GM18517 (cell line): Measurements from ENCODE around the gene TNFRSF1B.

Source experiments
- ATAC-seq: cut with Tn5 transposase; IDR thresholded peaks from one replicate; pipeline ENCODE4 v1.9.1; 2021; ENCODE audit warnings: mild to moderate bottlenecking, moderate library complexity; ENCODE audit not compliant: unreplicated experiment

The TNFRSF1B gene

DNA sequence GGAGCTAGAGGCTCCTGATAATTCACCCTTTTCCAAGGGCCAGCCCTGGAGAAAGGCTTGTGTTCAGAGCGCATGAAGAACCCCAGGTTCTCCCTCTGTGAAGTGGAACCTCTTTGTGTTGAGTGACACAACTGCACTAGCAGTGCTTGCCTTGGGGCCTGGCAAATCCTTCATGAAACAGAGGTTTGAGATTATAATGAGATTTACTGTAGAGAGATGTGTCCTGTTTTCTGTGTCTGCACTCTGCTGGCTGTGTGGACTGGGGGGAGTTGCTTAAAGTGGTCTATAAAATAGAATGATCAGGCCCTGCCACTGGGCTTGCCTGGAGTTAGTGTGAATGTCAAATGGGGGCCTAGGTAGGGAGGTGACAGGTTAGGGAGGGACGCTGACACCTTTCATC, 11.5 kb upstream of the TNFRSF1B start:
- ATAC-seq = no peak

DNA sequence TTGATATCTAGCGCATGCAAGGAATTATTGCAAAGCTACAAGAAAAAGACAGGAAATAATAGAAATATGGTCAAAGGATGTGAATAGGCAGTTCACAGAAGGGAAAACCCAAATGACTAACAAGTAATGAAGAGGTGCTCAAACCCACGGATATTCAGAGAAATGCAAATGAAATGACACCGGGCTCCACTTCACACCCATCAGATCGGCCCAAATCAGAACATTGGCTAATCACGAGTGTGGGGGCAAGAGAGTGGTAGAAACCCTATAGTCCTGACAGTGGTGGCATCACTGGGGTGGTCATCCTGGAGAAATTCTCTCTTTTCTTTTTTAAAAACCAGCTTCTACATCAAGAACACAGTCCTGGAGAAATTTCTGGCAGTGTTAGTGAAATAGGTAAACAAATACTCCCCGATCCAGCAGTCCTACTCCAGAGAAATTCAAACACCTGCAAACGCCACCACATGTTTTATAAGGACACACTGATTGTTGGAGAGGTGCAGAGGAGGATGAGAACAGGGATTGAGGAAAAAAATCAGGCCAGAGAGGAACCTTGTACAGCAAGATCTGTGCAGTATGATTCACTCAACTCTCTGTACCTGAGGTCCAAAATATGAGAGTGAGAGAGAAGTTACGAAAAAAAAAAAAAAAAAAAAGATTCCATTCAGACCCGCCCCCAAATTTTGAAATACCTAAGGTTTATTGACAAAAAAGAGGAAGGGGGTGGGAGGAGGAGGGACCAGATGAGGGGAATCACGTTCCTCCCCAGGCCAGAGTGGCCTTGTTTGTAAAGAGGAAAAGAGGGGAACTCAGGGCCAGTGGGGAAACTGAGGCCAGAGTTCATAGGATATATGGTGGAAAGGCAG, 9.2 kb upstream of the TNFRSF1B start:
- ATAC-seq = no peak

- no peak for ATAC-seq
Measured at GRCh38 chr1:12158357-12159092, 8.3 kb upstream of the TNFRSF1B start.

GRCh38 chr1:12159816-12160215, 7.0 kb upstream of the TNFRSF1B start:
- ATAC-seq = no peak

DNA sequence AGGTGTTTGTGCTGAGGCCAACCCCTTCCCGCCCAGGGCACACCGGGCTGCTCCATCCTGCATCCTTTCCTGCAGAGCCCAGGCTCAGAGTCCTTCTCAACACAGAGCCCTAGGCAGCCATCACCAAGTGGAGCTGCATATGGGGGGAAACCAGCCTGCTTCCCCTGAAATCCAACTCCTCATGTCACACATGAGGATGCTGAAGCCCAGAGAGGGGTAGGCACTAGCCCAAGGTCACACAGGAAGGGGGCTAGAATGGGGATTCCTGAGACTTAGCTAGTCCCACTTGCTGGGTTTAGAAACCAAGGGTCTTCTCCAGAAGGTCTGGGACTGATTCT, 5.5 kb upstream of the TNFRSF1B start:
- ATAC-seq = no peak

DNA sequence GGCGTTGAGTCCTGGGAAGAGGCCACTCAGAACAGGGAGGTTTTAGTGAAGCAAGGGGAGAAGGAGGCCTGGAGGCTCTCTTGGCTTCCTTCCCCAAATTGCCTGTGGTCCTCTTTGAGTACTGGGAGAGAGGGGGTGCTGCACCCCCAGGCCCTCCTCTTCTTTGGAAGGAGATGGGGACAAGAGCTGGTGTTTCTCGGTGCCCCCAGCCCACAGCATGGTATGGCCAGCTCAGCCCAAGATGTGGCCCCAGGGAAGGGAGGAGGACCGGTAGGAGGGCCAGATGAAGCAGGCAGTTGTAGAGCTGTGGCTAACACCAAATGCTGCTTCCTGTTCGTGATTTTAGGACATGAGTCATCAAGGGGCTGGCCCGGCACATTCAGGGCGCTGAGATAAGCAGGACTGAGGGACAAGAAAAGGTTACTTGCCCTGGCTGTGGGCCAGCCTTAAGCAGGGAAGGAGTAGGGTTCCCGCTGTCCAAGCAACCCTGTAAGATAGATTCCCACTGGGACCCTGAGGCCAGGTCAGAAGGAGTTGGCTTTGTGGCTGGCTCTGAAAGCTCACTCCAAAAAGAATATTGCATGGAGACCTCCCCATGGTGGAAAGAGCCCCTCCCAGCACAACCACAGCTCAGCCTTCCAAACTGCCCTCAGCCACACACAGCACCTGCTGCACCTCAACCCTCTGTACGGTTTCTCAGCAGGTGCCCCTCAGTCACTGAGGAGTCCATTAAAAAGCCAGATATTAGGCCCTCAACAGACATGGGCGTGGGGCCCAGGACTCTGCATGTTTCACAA, 4.9 kb upstream of the TNFRSF1B start:
- peak; percentile 65 for ATAC-seq

DNA sequence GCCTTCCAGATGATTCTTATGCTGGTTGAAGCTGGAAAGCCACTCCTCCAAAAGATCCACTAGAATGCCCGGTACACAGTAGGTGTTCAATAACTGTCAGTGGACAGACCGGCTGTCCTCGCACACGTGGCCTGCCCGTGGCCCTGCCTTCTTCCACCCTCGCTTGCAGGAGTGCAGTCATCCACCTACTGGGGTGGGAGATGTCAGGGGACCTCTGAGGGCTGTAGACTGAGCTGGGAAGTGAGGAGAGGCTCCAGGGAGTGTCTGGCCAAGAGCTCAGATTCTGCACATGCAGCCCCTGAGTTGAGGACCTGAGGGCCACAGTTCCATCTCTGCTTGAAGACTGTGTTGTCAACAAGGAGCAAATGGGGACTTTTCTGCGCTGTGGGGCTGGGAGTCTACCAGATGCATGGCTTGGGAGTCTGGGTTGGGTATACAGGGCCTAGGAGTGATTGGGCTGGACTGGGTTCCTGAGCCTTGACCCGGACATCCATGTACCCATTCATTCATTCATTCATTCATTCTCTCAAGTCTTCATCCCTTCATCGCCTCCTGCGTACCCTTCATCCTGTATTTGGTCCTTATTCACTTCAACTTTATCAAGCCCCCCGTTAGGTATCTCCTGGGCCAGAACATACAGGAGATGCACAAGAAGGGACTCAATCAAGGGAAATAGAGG, 4.2 kb upstream of the TNFRSF1B start:
- no peak for ATAC-seq

DNA sequence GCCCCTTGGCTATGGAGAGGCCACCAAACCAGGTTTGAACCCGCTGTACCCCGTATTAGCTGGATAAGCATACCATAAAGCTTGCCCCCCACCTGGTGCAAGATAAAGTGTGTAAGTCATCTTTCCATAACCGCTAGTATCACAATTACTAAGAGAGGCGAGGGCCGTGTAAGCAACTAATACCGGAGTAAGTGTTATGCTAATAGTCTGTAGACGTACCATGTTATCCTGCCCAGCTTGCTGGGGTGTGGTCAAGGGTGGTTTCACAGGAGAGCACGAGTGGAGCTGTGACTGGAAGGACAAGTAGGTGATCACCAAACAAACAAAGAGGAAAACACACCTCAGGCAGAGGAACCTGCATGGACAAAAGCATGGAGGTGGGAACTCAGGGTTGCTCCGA, 3.6 kb upstream of the TNFRSF1B start:
- ATAC-seq = peak; percentile 38

DNA sequence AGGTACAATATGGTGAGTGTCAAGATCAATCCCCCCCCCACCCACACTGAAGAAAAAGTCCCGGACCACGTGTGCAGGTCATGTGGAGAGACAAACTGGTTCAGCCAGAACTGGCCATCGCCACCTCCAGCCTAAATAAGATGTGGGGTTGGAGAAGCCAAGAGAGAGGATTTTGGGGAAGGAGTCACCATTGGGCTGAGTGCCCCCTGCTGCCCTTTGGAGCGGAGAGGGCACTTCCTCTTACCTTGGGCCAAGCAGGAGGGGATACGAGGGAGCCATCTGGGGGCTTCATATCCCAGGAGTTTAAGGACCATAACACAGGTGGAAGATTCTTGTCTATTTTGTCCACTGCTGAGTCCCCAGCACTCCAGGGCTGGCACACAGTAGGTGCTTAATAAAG, 2.6 kb upstream of the TNFRSF1B start:
- no peak for ATAC-seq

DNA sequence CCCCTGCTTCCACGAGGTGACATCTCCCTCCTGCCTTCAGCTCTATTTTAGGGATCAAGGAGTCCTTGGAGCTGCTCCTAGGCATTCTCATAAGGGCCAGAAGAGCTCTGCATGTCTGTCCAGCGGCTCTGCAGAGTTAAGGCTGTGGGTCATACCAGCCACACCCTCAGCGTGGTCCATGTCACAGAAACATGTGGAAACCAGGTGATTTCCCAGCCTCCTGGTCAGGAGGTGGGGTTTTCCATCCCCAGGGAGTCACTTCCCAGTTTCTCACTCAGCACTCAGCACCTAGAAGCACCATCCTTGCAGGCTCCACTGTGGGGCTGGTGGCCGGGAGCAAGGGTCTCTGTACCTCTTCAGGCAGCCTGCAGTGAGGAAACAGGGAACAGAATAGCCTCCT, 1.4 kb upstream of the TNFRSF1B start:
- ATAC-seq = no peak

DNA sequence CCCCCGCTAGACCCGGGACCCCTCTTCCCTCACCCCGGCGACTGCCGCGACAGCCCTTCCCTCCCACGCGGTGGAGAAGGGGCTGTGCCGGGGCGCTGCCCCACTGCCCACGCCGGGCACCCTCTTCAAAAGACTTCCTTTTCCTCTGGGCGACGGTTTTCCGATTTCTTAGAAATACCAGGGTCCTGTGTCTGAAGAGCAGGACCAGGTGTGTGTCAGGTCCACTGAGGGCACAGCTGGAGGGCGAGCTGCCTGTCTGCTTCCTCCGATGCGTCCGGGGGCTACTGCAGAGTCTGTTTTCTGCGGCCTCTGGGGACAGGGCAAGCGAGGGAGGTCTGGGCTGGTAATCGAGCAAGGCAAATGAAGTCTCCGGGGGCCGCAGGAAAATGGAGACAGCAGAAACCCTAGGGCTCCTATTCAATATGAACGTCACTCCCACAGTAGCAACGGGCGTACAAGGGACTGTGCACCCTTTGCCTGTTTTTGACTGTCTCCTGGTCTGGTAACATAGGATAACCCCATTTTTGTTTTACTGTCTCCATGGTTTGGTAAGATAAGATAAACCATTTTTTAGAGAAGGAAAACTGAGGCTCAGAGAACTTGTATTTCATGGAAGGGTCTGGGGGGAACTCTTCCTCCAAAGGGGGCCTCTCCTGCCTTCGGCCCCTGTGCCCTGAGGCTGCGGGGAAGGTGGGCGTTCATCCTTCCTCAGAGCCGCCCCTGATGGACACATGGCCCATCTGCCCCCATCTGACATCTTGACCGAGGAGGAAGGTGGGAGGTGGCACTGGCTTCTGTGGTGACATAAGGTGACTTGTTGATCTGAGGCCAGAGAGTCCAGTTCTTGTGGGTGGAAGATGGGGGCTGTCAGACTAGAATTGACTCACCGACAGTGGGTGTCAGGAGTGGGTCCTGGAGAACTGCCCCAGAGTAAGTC, 970 bp downstream of the TNFRSF1B start:
- peak; percentile 8 for ATAC-seq

- no peak for ATAC-seq
Measured at GRCh38 chr1:12168451-12169160, 1.8 kb downstream of the TNFRSF1B start.

DNA sequence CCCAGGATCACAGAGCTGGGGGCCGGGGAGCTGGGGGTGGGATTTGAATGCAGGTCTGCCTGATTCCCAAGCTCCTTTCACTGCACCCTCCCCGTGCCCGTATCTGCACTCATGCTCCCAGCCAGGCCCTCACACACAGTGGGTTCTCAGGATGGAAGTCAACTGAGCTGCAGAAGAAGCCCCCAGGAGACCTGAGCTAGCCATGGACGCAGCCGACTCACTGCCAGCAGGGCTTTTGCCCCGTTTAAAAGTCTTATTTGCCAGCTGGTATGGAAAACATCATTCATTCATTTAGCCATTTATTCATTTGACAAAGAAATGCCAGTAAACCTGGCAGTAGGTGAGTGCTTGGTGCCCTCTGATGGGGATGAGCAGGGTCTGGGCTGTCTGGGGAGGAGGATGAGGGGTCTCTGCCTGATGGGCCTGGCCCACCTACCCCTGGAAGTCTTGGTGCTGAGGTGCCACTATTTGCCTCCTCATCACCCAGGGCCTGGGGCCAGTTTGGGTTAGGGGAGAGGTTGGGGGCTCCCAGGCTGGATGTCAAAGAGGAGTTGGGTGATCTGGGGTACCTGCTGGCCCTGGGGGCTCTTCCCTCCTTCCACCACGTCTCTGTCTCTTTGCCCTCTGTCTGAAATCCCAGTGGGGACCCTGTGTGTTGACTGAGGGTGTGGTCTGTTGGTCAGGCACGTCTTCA, 2.8 kb downstream of the TNFRSF1B start:
- ATAC-seq = no peak

- ATAC-seq = no peak
Measured at GRCh38 chr1:12170263-12170671, 3.5 kb downstream of the TNFRSF1B start.

GRCh38 chr1:12171206-12172041, 4.6 kb downstream of the TNFRSF1B start:
- ATAC-seq = no peak

DNA sequence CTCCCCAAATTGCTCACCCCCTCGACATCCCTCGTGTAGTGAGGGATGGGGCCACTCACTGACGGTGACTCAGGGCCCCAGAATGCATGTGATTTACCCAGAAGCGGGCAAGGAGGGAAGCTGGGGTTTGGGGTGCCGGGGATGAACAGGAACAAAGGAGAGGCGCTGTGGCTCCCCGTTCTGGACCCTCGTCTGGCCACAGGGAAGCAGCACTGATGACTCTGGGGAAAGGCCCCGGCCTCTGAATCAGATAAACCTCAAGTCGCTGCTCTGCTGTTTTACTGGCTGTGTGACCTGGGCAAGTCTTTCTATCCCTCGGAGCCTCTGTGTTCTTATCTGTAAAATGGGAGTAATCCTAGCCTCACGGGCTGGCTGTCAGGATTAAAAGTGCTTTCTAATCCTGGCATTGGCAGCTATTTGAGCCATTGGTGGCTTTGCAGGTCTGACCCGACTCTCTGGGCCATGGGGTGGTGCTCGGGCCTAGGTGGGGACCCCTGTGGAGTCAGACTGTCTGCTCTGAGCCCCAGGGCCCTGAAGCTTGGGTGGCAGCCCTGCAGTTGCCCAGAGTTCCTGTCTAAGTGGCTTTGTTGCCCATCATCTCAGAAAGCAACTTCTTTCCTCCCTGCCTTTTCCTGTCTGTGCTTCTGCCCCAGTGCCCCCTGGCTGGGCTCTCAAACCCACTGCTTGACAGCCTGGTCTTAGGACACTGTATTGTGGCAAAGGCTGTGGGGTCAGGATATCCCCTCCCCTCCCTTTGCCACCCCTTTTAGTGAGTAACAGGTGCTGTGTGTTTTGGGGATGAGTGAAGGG, 5.5 kb downstream of the TNFRSF1B start:
- no peak for ATAC-seq

DNA sequence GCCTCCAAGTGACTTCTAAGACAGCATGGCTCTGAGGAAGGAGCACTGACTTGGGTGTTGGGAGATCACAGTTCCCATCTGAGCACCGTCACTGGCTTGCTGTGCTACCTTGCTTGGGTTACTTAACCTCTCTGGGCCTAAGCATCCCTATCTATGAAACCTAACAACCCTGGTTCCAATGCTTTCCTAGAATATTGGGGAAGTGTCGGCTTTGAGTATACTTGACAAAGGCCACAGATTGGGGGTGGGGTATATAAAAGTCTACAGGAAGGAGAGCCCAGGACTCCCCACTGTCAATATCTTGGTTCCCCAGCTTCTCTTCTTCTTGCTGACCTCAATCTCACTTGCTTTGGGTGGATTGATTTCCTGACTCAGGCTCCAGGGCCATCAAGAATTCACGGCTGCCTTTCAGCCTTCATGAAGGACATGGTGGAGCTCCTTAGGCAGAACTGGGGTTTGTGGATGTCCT, 6.3 kb downstream of the TNFRSF1B start:
- no peak for ATAC-seq
